Activated T-helper 2 cell treated with anti-CD3 and anti-CD28 coated beads, Interferon-gamma antibody, Interleukin-2, Interleukin-4, amounts not matched to agents 10 μg/mL and 5 μg/mL and 100 μg/mL, durations not matched to agents 14 hours and 24 hours and 36 hours (primary cell): Measurements from ENCODE around the gene FAM227B. TPM values are rescaled to one million over a fixed set of nuclear protein-coding genes. Genes with fewer than 3 reads are reported as not detected.

Experiments
- DNase-seq: peaks from one replicate; pipeline ENCODE4 v3.0.0; 2021; ENCODE audit warnings: low spot score
- H3K27ac Mint-ChIP-seq: one replicate; pipeline ENCODE4 v1.8.0; 2021; ENCODE audit warnings: mixed read lengths
- H3K27me3 Mint-ChIP-seq: one replicate; pipeline ENCODE4 v1.8.0; 2021; ENCODE audit warnings: low read depth, mixed read lengths
- H3K36me3 Mint-ChIP-seq: one replicate; pipeline ENCODE4 v1.8.0; 2021; ENCODE audit warnings: low read depth, mixed read lengths
- H3K4me1 Mint-ChIP-seq: one replicate; pipeline ENCODE4 v1.8.0; 2021; ENCODE audit warnings: low read depth, mixed read lengths
- H3K4me3 Mint-ChIP-seq: one replicate; pipeline ENCODE4 v1.8.0; 2021; ENCODE audit warnings: low read depth, mild to moderate bottlenecking, moderate library complexity, mixed read lengths
- H3K9me3 Mint-ChIP-seq: one replicate; pipeline ENCODE4 v1.8.0; 2021; ENCODE audit warnings: mixed read lengths
- intact Hi-C: fragments of 100-400 bp; cut with micrococcal nuclease; formaldehyde crosslinking; loops from one replicate; pipeline ENCODE4 v1.15.1; 2023
- total RNA-seq: library from RNA; stranded (reverse); gene quantifications from 2 replicates; pipeline ENCODE4 v1.2.3, GENCODE V29; 2022

The FAM227B gene
- total RNA-seq, 1 donor from 2014 or later: 2.7 TPM

DNA sequence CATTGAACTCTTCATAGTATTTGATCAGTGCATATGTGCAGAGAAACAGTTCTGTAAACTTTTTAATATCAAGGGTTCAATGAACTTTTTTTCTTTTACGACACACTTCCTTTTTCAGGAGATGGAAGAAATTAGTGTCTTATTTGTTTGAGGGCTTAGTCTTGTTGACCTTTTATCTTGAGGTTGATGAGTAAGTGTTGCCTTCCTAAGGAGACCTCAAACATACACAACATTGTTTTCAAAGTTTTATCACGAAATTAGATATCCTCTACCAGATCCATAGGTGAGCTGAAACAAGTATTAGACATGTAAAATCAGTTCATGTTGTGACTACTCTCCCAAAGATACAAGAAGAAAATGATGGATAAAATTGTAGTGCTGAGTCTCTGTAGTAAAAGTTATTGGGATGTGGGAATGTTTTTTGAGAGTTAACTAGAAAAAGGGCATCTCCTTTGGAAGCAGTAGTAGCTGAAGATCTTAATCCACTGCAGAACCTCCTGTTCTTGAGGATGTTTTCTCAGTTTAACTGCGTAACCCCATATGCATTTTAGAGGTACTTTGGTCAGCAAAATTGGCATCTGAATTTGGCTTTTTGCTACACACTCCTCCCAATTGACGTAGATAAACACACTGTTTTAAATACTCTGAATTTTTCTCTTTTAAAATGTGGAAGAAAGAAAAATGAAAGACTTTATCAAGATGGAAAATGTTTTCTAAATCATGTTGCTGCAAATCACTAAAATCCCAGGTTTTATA, 333.8 kb downstream of the FAM227B start:
- no peak for DNase-seq
- intact Hi-C loops: loop anchor here (5.0 kb wide), 1 partner anchor 335 kb away; the partner anchor contains the start of genes DTWD1 and FAM227B
- peaks cover 34% of the 10 kb centered on the region for H3K4me1 Mint-ChIP-seq
- H3K27ac Mint-ChIP-seq: peak overlapping the region; percentile 73
- peaks cover 54% of the 10 kb centered on the region for H3K36me3 Mint-ChIP-seq
- H3K9me3 Mint-ChIP-seq: peaks cover 7% of the 10 kb centered on the region
- no peaks in the 10 kb centered on the region for H3K27me3 Mint-ChIP-seq
- no peak overlapping the region for H3K4me3 Mint-ChIP-seq

DNA sequence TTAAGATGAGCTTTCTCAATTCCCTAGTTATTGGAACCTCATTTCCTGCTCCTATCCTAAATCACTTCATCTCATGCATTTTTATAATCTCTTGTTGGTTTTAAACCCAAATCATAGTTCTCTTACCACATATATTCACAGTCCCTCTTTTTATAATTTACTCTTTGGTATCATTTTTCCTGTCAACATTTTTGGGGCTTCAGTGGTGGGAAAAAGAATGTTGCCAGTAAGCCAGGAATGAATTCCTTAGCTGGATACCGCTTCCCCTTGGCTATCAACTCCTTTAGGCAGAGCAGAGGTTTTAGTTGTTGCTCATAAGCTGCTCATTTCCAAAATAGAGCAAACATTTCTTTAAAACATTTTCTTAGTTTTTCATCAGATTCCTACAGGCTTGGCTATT, 338.3 kb downstream of the FAM227B start:
- DNase-seq: no peak
- Mint-ChIP-seq H3K27ac (no peak overlapping the region), H3K4me1 (peaks cover 20% of the 10 kb centered on the region), H3K9me3 (peaks cover 7% of the 10 kb centered on the region), H3K4me3 (no peak overlapping the region), H3K27me3 (no peaks in the 10 kb centered on the region), H3K36me3 (peaks cover 37% of the 10 kb centered on the region)
- intact Hi-C loops: no loop called here

- H3K4me3 Mint-ChIP-seq: no peak overlapping the region
- intact Hi-C loops: no loop called here
These were observed 340.8 kb downstream of the FAM227B start for GRCh38 chr15:49279521-49280456.

GRCh38 chr15:49278751-49279150, 341.9 kb downstream of the FAM227B start:
- intact Hi-C loops: no loop called here
- no peak for DNase-seq
- Mint-ChIP-seq H3K4me3 (no peak overlapping the region), H3K27ac (no peak overlapping the region), H3K27me3 (no peaks in the 10 kb centered on the region), H3K9me3 (no peaks in the 10 kb centered on the region), H3K36me3 (peaks cover 15% of the 10 kb centered on the region), H3K4me1 (peaks cover 2% of the 10 kb centered on the region)

More at GRCh38 chr15:49279521-49280456, 340.8 kb downstream of the FAM227B start:
- Mint-ChIP-seq H3K9me3 (peaks cover under 1% of the 10 kb centered on the region), H3K27ac (no peak overlapping the region), H3K36me3 (peaks cover 22% of the 10 kb centered on the region), H3K27me3 (no peaks in the 10 kb centered on the region), H3K4me1 (peaks cover 2% of the 10 kb centered on the region)
- no peak for DNase-seq

Other genes starting within 250 kb of the FAM227B start
- gene FGF7, start 197.6 kb downstream of the FAM227B start, total RNA-seq: not detected in 2 replicates
- 22.0 and 24.0 TPM in 2 replicates for gene DTWD1, start 230 bp upstream of the FAM227B start, total RNA-seq